Measurements from ENCODE around the gene TSHZ2.

Gene TSHZ2

DNA sequence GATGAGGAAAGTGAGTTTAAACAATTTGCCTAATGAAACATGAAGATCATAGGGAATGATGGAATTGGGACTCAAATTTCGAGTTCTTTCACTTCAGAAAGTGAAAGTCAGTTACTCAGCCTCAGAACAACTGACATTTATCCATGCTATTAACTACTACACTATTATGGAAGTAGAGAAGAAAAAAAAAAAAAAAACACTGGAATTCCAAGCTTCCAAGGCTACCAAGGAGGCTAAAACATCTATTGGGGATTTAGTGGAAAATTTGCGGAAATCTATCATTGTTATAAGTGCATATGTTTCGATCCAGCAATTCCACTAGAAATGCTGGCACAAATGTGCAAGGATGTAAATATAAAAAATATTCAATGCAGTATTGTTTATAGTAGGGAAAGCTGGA is 70.4 kb downstream of the TSHZ2 start:
- POLR2A ChIA-PET, result no interaction called here

DNA sequence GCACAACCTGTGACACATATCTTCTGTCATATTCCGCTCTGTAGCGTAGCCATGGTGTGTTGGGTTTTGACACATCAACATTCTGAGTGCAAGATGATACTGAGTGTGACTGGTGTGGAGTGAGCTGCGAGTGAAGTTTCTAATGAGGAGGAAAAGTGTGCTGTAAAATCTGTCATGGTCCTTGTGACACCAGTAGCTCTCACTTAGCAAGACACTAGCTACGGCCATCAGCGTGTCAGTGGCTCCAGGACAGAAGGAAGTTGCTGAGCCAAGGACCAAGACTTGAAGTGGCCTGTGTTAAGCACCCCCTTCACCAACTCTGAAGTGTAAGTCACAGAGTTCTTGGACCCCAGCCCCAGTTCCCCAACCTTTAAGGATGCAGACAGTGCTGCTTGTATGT is 72.1 kb downstream of the TSHZ2 start:
- ChIA-PET CTCF (no interaction called here), POLR2A (no interaction called here)
- TF ChIP-seq LEF1 (IDR thresholded peaks at IDR 0.05; ENCODE audit: borderline replicate concordance) (no peak), FOXM1 (IDR thresholded peaks at IDR 0.05; ENCODE audit: borderline replicate concordance) (no peak), HDGF (IDR thresholded peaks at IDR 0.05; ENCODE audit: borderline replicate concordance) (no peak), ZNF384 (IDR thresholded peaks at IDR 0.05) (no peak), NFRKB (IDR thresholded peaks at IDR 0.05) (no peak), FOXA1 (IDR thresholded peaks at IDR 0.05) (no peak), SUZ12 (IDR thresholded peaks at IDR 0.05) (no peak), BHLHE40 (IDR thresholded peaks at IDR 0.05; ENCODE audit: borderline replicate concordance) (no peak), ELF4 (IDR thresholded peaks at IDR 0.05) (no peak), L3MBTL2 (conservative IDR thresholded peaks at IDR 0.05) (no peak), CTBP1 (IDR thresholded peaks at IDR 0.05; ENCODE audit: borderline replicate concordance) (no peak), SP1 (IDR thresholded peaks at IDR 0.05) (no peak)
- DNase-seq (ENCODE audit: extremely low spot score), result no peak

More for the DNA sequence above, 70.4 kb downstream of the TSHZ2 start:
- no peak for DNase-seq (ENCODE audit: extremely low spot score)
- CTCF ChIA-PET, result no interaction called here
- TF ChIP-seq SUZ12 (IDR thresholded peaks at IDR 0.05) (no peak), LEF1 (IDR thresholded peaks at IDR 0.05; ENCODE audit: borderline replicate concordance) (no peak), CTBP1 (IDR thresholded peaks at IDR 0.05; ENCODE audit: borderline replicate concordance) (no peak), FOXA1 (IDR thresholded peaks at IDR 0.05) (no peak), TARDBP (IDR thresholded peaks at IDR 0.05) (no peak), FOXK2 (IDR thresholded peaks at IDR 0.05) (no peak), L3MBTL2 (conservative IDR thresholded peaks at IDR 0.05) (no peak), HDGF (IDR thresholded peaks at IDR 0.05; ENCODE audit: borderline replicate concordance) (no peak), BHLHE40 (IDR thresholded peaks at IDR 0.05; ENCODE audit: borderline replicate concordance) (no peak), NFRKB (IDR thresholded peaks at IDR 0.05) (no peak), ARNT (IDR thresholded peaks at IDR 0.05) (no peak), PKNOX1 (IDR thresholded peaks at IDR 0.05) (no peak), ELF4 (IDR thresholded peaks at IDR 0.05) (no peak)

DNA sequence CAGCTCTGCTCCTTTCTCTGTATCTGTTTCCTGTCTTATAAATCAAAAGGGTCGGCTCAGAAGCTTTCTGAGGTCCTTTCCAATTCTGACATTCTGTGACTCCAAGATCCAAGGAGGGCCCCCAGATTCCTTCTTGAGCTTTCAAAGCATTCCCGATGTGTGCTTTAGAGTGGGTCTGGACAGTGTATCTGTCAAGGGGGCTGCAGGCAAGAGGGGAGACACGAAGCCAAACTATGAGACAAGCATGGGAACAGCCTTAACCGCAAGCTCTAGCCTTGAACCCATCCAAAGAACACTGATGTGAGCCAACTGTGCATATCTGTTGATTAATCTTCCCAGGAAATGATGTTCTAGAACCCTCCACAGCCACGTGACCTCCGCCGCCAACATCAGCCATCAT is 73.8 kb downstream of the TSHZ2 start:
- ChIA-PET CTCF (no interaction called here), POLR2A (no interaction called here)
- TF ChIP-seq NFRKB (IDR thresholded peaks at IDR 0.05), result no peak
- no peak for TF ChIP-seq PKNOX1 (IDR thresholded peaks at IDR 0.05)
- no peak for TF ChIP-seq HDGF (IDR thresholded peaks at IDR 0.05; ENCODE audit: borderline replicate concordance)
- TF ChIP-seq SP1 (IDR thresholded peaks at IDR 0.05), result no peak
- TF ChIP-seq LEF1 (IDR thresholded peaks at IDR 0.05; ENCODE audit: borderline replicate concordance), result no peak
- TF ChIP-seq FOXK2 (IDR thresholded peaks at IDR 0.05), result no peak
- TF ChIP-seq ZNF384 (IDR thresholded peaks at IDR 0.05), result no peak
- TF ChIP-seq TARDBP (IDR thresholded peaks at IDR 0.05), result no peak
- no peak for DNase-seq (ENCODE audit: extremely low spot score)

- TF ChIP-seq L3MBTL2 (conservative IDR thresholded peaks at IDR 0.05) (no peak), TARDBP (IDR thresholded peaks at IDR 0.05) (no peak)
- CTCF ChIA-PET, result no interaction called here
- DNase-seq (ENCODE audit: extremely low spot score), result no peak
- POLR2A ChIA-PET, result no interaction called here
These were observed 75.0 kb downstream of the TSHZ2 start for GRCh38 chr20:53047203-53047602.

- CTCF ChIA-PET, result interaction anchor here (1.2 kb wide), 1 partner anchor 15 kb away, joined by 4 read pairs; no protein-coding TSS in a partner anchor
- POLR2A ChIA-PET, result no interaction called here
- TF ChIP-seq ELF4 (IDR thresholded peaks at IDR 0.05), result no peak
- TF ChIP-seq FOXK2 (IDR thresholded peaks at IDR 0.05), result no peak
- no peak for TF ChIP-seq SUZ12 (IDR thresholded peaks at IDR 0.05)
- no peak for TF ChIP-seq L3MBTL2 (conservative IDR thresholded peaks at IDR 0.05)
- TF ChIP-seq FOXM1 (IDR thresholded peaks at IDR 0.05; ENCODE audit: borderline replicate concordance), result no peak
- no peak for TF ChIP-seq PKNOX1 (IDR thresholded peaks at IDR 0.05)
- no peak for TF ChIP-seq TARDBP (IDR thresholded peaks at IDR 0.05)
- TF ChIP-seq FOXA1 (IDR thresholded peaks at IDR 0.05), result no peak
- TF ChIP-seq SP1 (IDR thresholded peaks at IDR 0.05), result no peak
- no peak for TF ChIP-seq LEF1 (IDR thresholded peaks at IDR 0.05; ENCODE audit: borderline replicate concordance)
- no peak for TF ChIP-seq CTBP1 (IDR thresholded peaks at IDR 0.05; ENCODE audit: borderline replicate concordance)
- TF ChIP-seq BHLHE40 (IDR thresholded peaks at IDR 0.05; ENCODE audit: borderline replicate concordance), result no peak
- no peak for TF ChIP-seq ZNF384 (IDR thresholded peaks at IDR 0.05)
- TF ChIP-seq HDGF (IDR thresholded peaks at IDR 0.05; ENCODE audit: borderline replicate concordance), result no peak
- no peak for TF ChIP-seq ARNT (IDR thresholded peaks at IDR 0.05)
- TF ChIP-seq NFRKB (IDR thresholded peaks at IDR 0.05), result no peak
- no peak for DNase-seq (ENCODE audit: extremely low spot score)
These were observed 76.2 kb downstream of the TSHZ2 start for GRCh38 chr20:53048387-53048786.

GRCh38 chr20:53050338-53050737 is 78.2 kb downstream of the TSHZ2 start:
- POLR2A ChIA-PET, result no interaction called here
- TF ChIP-seq L3MBTL2 (conservative IDR thresholded peaks at IDR 0.05) (no peak), ELF4 (IDR thresholded peaks at IDR 0.05) (no peak), HDGF (IDR thresholded peaks at IDR 0.05; ENCODE audit: borderline replicate concordance) (no peak), FOXK2 (IDR thresholded peaks at IDR 0.05) (no peak), CTBP1 (IDR thresholded peaks at IDR 0.05; ENCODE audit: borderline replicate concordance) (no peak), FOXA1 (IDR thresholded peaks at IDR 0.05) (no peak), ZNF384 (IDR thresholded peaks at IDR 0.05) (no peak), BHLHE40 (IDR thresholded peaks at IDR 0.05; ENCODE audit: borderline replicate concordance) (no peak)
- CTCF ChIA-PET, result no interaction called here
- no peak for DNase-seq (ENCODE audit: extremely low spot score)

DNA sequence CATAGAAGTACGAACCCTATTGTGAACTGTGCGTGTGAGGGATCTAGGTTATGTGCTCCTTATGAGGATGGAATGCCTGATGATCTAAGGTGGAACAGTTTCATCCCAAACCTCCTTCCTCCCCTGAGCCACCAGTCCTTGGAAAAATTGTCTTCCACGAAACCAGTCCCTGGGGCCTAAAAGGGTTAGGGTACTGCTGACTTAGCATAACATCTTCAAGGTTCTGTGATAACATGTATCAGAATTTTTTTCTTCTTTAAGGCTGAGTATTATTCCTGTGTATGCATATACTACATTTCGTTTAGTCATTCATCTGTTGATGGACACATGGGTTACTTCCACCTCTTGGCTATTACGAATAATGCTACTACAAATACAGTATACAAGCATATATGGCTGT is 80.2 kb downstream of the TSHZ2 start:
- no peak for DNase-seq (ENCODE audit: extremely low spot score)
- ChIA-PET POLR2A (no interaction called here), CTCF (no interaction called here)
- no peak for TF ChIP-seq FOXK2 (IDR thresholded peaks at IDR 0.05)
- no peak for TF ChIP-seq ZNF384 (IDR thresholded peaks at IDR 0.05)
- no peak for TF ChIP-seq SUZ12 (IDR thresholded peaks at IDR 0.05)
- TF ChIP-seq HDGF (IDR thresholded peaks at IDR 0.05; ENCODE audit: borderline replicate concordance), result no peak
- TF ChIP-seq BHLHE40 (IDR thresholded peaks at IDR 0.05; ENCODE audit: borderline replicate concordance), result no peak
- TF ChIP-seq L3MBTL2 (conservative IDR thresholded peaks at IDR 0.05), result no peak
- no peak for TF ChIP-seq FOXA1 (IDR thresholded peaks at IDR 0.05)
- no peak for TF ChIP-seq ARNT (IDR thresholded peaks at IDR 0.05)
- TF ChIP-seq TARDBP (IDR thresholded peaks at IDR 0.05), result no peak
- no peak for TF ChIP-seq PKNOX1 (IDR thresholded peaks at IDR 0.05)
- TF ChIP-seq FOXM1 (IDR thresholded peaks at IDR 0.05; ENCODE audit: borderline replicate concordance), result no peak
- no peak for TF ChIP-seq NFRKB (IDR thresholded peaks at IDR 0.05)

All from HEK293T (cell line).